Neural cell (in vitro differentiated cells): ENCODE data around the gene IQGAP2.

Experiments
- POLR2AphosphoS5 ChIP-seq: IDR thresholded peaks from 2 replicates; pipeline ENCODE4 v1.6.1; 2012
- TF ChIP-seq, protein P1 (sequence below): fragments of 450-650 bp; IDR thresholded peaks from 2 replicates; pipeline ENCODE4 v1.5.1; 2014; ENCODE audit warnings: antibody characterized with exemption, mild to moderate bottlenecking, moderate library complexity; ENCODE audit not compliant: poor library complexity, severe bottlenecking

- TF ChIP-seq, protein P1, sequence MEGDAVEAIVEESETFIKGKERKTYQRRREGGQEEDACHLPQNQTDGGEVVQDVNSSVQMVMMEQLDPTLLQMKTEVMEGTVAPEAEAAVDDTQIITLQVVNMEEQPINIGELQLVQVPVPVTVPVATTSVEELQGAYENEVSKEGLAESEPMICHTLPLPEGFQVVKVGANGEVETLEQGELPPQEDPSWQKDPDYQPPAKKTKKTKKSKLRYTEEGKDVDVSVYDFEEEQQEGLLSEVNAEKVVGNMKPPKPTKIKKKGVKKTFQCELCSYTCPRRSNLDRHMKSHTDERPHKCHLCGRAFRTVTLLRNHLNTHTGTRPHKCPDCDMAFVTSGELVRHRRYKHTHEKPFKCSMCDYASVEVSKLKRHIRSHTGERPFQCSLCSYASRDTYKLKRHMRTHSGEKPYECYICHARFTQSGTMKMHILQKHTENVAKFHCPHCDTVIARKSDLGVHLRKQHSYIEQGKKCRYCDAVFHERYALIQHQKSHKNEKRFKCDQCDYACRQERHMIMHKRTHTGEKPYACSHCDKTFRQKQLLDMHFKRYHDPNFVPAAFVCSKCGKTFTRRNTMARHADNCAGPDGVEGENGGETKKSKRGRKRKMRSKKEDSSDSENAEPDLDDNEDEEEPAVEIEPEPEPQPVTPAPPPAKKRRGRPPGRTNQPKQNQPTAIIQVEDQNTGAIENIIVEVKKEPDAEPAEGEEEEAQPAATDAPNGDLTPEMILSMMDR, result no peak
- TF ChIP-seq POLR2AphosphoS5, result no peak
Observed at GRCh38 chr5:76397200-76397599, 5.9 kb upstream of the IQGAP2 start.
